GM19455 (cell line): ENCODE data around the gene ANP32B.
"Not testable (repeated sequence)": the region's sequence is repeated elsewhere in the genome, so short reads cannot be mapped to it uniquely, and the experiment has no call there.

Experiments used
- ATAC-seq: cut with Tn5 transposase; IDR thresholded peaks from one replicate; pipeline ENCODE4 v1.9.1; 2021; ENCODE audit not compliant: unreplicated experiment

The ANP32B gene

GRCh38 chr9:97982683-97983588 is at the start of gene ANP32B:
Gene ANP32B (plus strand): TSS chr9:97983341. CDS start chr9:97983556, 215 bp downstream.
- ATAC-seq, result peak; percentile 62

GRCh38 chr9:97934321-97935115 is 48.6 kb upstream of the ANP32B start:
- no peak for ATAC-seq

DNA sequence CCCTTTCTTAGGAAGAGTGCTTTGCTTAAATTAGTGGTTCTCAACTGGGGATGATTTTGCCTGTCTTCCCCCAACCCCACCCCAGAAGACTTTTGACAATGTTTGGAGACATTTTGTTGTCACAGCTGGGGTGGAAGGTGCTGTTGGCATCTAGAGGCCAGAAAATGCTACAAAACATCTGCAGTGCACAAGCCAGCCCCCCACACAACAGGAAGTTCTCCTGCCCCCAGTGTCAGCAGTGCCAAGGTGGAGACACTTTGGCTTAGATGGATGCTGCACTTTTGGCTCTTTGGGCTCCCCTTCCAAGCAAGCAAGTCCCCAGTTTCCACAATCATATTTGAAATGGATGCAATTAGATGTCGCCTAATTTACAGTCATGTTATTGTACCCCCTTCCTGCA is 47.9 kb upstream of the ANP32B start:
- ATAC-seq, result no peak

DNA sequence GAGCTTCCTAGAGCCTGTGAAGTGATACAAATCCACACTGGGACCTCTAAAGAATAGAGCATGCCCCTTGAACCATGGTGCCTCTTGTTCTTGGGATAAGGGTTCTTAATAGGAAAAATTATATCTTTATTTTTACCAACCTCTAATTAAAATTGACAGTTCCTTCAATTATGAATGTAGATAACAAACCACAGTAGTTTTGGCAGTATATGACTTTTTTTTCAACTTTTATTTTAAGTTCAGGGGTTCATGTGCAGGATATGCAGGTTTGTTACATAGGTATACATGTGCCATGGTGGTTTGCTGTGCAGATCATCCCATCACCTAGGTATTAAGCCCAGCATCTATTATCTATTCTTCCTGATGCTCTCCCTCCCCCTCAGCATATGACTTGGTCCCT is 46.1 kb upstream of the ANP32B start:
- ATAC-seq, result no peak

- no peak for ATAC-seq
These were observed 45.0 kb upstream of the ANP32B start, which contains the start of gene HEMGN for GRCh38 chr9:97938081-97938644. Gene HEMGN (minus strand): TSS chr9:97938172. CDS start chr9:97938136, 36 bp downstream.

- ATAC-seq, result no peak
These were observed 42.9 kb upstream of the ANP32B start for GRCh38 chr9:97940233-97940632.

GRCh38 chr9:97940741-97941140 is 42.4 kb upstream of the ANP32B start:
- no peak for ATAC-seq

GRCh38 chr9:97941323-97941722 is 41.8 kb upstream of the ANP32B start:
- ATAC-seq, result no peak

DNA sequence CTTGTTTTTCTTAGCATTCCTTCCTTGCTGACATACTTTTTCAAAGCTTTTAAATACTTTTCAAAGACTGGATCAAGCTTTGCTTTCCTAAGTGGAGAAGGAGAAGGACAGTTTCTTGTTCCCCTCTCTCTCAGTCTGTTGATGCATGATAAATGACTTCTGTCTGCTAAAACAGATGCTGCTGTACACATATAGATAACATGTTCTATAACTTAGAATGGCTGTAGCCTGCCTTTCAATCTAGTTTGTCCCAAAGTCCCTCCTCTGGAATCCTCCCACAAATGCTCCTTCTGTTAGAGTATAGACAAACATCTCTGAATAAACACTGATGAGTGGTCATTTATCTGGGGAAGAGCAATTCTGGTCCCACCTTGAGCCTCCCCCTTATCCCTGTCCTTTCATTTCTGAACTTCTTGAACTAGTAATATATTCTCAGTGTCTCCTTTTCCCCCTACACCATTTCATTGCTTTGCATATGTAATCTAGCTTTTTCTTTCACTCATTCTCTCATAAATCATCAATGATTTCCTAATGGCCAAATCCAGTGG is 39.8 kb upstream of the ANP32B start:
- ATAC-seq, result no peak

- no peak for ATAC-seq
These were observed 38.5 kb upstream of the ANP32B start for GRCh38 chr9:97944612-97945011.

DNA sequence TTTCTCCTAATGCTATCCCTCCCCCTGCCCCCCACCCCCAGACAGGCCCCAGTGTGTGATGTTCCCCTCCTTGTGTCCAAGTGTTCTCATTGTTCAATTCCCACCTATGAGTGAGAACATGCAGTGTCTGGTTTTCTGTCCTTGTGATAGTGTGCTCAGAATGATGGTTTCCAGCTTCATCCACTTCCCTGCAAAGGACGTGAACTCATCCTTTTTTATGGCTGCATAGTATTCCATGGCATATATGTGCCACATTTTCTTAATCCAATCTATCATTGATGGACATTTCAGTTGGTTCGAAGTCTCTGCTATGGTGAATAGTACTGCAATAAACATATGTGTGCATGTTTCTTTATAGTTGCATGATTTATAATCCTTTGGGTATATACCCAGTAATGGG is 37.7 kb upstream of the ANP32B start:
- ATAC-seq, result not testable (repeated sequence)

DNA sequence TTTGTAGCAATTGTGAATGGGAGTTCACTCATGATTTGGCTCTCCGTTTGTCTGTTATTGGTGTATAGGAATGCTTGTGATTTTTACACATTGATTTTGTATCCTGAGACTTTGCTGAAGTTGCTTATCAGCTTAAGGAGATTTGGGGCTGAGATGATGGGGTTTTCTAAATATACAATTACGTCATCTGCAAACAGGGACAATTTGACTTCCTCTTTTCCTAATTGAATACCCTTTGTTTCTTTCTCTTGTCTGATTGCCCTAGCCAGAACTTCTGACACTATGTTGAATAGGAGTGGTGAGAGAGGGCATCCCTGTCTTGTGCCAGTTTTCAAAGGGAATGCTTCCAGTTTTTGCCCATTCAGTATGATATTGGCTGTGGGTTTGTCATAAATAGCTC is 36.0 kb upstream of the ANP32B start:
- ATAC-seq, result not testable (repeated sequence)

DNA sequence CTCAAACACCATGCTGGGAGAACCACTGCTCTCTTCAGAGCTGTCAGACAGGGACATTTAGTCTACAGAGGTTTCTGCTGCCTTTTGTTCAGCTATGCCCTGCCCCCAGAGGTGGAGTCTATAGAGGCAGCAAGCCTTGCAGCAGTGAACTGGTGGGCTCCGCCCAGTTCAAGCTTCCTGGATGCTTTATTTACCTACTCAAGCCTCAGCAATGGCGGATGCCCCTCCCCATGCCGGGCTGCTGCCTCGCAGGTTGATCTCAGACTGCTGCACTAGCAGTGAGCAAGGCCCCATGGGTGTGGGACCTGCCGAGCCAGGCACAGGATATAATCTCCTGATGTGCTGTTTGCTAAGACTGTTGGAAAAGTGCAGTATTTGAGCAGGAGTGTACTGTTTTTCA is 32.3 kb upstream of the ANP32B start:
- not testable (repeated sequence) for ATAC-seq

GRCh38 chr9:97954550-97954989 is 28.6 kb upstream of the ANP32B start:
- peak; percentile 81 for ATAC-seq

- no peak for ATAC-seq
These were observed 26.8 kb upstream of the ANP32B start for GRCh38 chr9:97956331-97956730.

DNA sequence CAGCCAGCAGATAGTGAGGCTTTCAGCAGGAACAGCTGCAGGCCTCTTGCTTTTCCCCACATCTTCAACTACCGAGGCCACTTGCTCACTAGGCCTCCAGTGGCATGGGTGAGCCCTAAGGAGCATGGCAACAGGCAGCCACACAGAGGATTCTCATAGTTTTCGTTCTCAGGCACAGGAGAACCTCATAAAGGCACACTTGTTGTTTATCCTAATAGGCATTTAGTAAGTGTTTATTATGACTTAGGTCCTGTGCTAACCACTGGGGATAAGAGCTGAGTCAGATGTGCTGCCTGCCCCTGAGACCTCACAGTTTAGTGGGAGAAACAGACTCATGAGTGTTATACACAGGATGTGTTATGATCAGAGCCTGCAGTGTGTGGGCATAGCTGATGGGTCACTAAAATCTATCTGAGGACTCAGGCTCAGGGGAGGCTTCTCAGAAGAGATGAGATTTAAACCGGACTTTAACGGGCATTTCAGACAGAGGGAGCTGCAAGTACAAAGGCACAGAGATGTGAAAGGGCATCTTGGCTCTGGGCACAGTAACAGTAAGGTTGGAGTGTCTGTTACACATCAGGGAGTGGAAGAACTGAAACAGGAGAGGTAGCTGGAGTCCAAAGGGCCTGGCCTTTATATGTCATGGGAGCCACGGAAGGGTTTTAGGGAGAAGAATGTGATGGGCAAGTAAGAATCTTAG is 24.2 kb upstream of the ANP32B start:
- no peak for ATAC-seq

- no peak for ATAC-seq
These were observed 23.6 kb upstream of the ANP32B start for GRCh38 chr9:97959585-97959984.

DNA sequence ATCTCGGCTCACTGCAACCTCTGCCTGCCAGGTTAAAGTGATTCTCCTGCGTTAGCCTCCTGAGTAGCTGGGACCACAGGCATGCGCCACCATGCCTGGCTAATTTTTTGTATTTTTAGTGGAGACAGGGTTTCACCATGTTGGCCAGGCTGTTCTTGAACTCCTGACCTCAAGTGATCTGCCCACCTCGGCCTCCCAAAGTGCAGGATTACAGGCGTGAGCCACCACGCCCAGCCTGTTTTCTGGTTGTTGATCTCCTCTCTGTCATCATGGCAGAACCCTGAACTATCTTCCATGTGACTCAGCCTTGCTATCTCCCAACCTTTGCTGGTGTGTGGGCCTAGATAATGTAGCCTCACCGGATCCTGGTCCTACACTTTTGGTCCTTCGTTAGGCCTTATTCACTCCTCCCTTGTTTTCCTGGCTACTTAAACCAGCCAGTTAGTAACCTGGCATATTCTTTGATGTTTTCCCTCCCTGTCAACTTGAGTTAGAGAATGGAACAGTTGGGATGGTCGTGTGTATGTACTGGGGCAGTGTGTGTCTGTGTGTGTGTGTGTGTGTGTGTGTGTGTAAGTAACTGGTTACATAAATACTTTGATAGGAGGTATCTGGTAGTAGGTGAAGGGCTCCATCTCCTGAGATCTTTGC is 22.3 kb upstream of the ANP32B start:
- not testable (repeated sequence) for ATAC-seq

DNA sequence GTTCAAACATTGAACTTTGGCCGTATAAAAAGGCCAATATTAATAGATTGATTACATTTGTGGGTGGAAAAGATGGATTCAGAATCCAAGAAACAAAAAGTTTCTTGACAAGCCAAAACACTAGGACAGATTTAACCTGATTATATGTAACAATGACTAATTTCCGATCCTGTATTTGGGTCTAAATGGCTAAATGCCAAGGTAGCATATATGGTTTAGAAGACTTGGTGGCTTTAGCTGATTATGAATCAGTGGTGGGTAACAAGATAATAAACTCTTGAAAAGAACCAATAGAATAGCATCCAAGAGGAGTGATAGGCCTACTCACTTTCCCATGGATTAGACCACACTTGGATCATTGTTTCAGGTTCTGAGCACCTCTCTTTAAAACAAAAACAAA is 21.8 kb upstream of the ANP32B start:
- no peak for ATAC-seq

GRCh38 chr9:97962136-97962535 is 21.0 kb upstream of the ANP32B start:
- no peak for ATAC-seq
